Activated CD4-positive, alpha-beta T cell treated with anti-CD3 and anti-CD28 coated beads, Interleukin-2, Interleukin-6, amounts not matched to agents 100 ng/mL and 50 ng/mL, durations not matched to agents 16 hours and 8 hours (primary cell): Measurements from ENCODE around the gene CIZ1.

Source experiments
- DNase-seq: peaks from one replicate; pipeline ENCODE4 v3.0.0-alpha.2; 2020

CIZ1 gene

GRCh38 chr9:128123451-128124080 lies 67.8 kb downstream of the CIZ1 start:
- no peak for DNase-seq

- DNase-seq, result no peak
Measured at GRCh38 chr9:128122809-128123175, 68.6 kb downstream of the CIZ1 start.

GRCh38 chr9:128121924-128122808 lies 69.2 kb downstream of the CIZ1 start:
- no peak for DNase-seq

- DNase-seq, result no peak
Measured at GRCh38 chr9:128121466-128121810, 69.9 kb downstream of the CIZ1 start.

GRCh38 chr9:128120741-128121465 lies 70.5 kb downstream of the CIZ1 start:
- no peak for DNase-seq

- no peak for DNase-seq
Measured at GRCh38 chr9:128120061-128120740, 71.2 kb downstream of the CIZ1 start.

- no peak for DNase-seq
Measured at GRCh38 chr9:128118971-128119665, 72.3 kb downstream of the CIZ1 start.

- DNase-seq, result no peak
Measured at GRCh38 chr9:128118472-128118857, 72.9 kb downstream of the CIZ1 start.

GRCh38 chr9:128117613-128118471 lies 73.5 kb downstream of the CIZ1 start:
- DNase-seq, result peak; percentile 98

- no peak for DNase-seq
Measured at GRCh38 chr9:128116104-128117083, 75.0 kb downstream of the CIZ1 start.
